HEK293 (cell line): ENCODE measurements around the gene BPI.

Source experiments
- CTCF ChIA-PET: fragments of 350-600 bp; formaldehyde crosslinking; extraction: SDS; loops from one replicate; lab custom pipeline; 2021; ENCODE audit warnings: antibody characterized with exemption; lab: Yijun Ruan, JAX
- POLR2A ChIA-PET: fragments of 300-600 bp; formaldehyde crosslinking; extraction: SDS; loops from one replicate; lab custom pipeline; 2020; ENCODE audit warnings: antibody characterized with exemption, inconsistent platforms; lab: Yijun Ruan, JAX
- H3K27ac ChIP-seq: fragments of 200-500 bp; sonication (Bioruptor generic); 2 replicates; pipeline ENCODE4 v1.5.1; 2014; ENCODE audit warnings: low read depth, low read length, control low read depth, inconsistent platforms; ENCODE audit errors: extremely low read depth
- H3K36me3 ChIP-seq, 2 experiments: fragments of 200-500 bp in 1 of 2; sonication (Bioruptor generic) in 1 of 2; 1 replicate in 1 of 2; 2 replicates in 1 of 2; pipeline ENCODE4 v1.5.1; 2014 to 2017; ENCODE audit warnings: inconsistent platforms in 2 of 2, low read length in 2 of 2; ENCODE audit not compliant: control insufficient read depth in 2 of 2, insufficient read depth in 1 of 2
- H3K4me1 ChIP-seq: fragments of 200-500 bp; sonication (Bioruptor generic); 2 replicates; pipeline ENCODE4 v1.5.1; 2014; ENCODE audit warnings: mild to moderate bottlenecking, low read length, inconsistent platforms; ENCODE audit not compliant: control insufficient read depth, insufficient read depth
- H3K4me3 ChIP-seq: 2 replicates; pipeline ENCODE4 v1.5.1; 2011; ENCODE audit warnings: low read depth, mild to moderate bottlenecking, control low read depth, low read length, moderate library complexity
- H3K9me3 ChIP-seq: fragments of 200-500 bp; sonication (Bioruptor generic); 2 replicates; pipeline ENCODE4 v1.5.1; 2014; ENCODE audit warnings: low read depth, low read length, inconsistent platforms; ENCODE audit not compliant: control insufficient read depth, insufficient read depth
- GFI1B ChIP-seq: fragments of 450-650 bp; formaldehyde crosslinking; IDR thresholded peaks from 2 replicates; pipeline ENCODE4 v1.5.1; 2016; ENCODE audit warnings: missing biosample characterization, missing genetic modification characterization
- IKZF3 ChIP-seq: fragments of 450-650 bp; IDR thresholded peaks from 2 replicates; pipeline ENCODE4 v1.5.0; 2018; ENCODE audit warnings: missing biosample characterization, mild to moderate bottlenecking, missing genetic modification characterization, moderate library complexity
- OSR2 ChIP-seq: fragments of 450-650 bp; formaldehyde crosslinking; IDR thresholded peaks from 2 replicates; pipeline ENCODE4 v1.5.1; 2016; ENCODE audit warnings: missing biosample characterization, missing genetic modification characterization
- REPIN1 ChIP-seq: fragments of 450-650 bp; formaldehyde crosslinking; IDR thresholded peaks from 2 replicates; pipeline ENCODE4 v1.5.1; 2017; ENCODE audit warnings: missing biosample characterization, missing genetic modification characterization, low read depth
- SCRT1 ChIP-seq: fragments of 450-650 bp; formaldehyde crosslinking; IDR thresholded peaks from 2 replicates; pipeline ENCODE4 v1.5.1; 2016; ENCODE audit warnings: missing biosample characterization, missing genetic modification characterization, borderline replicate concordance
- SETDB1 ChIP-seq: IDR thresholded peaks from one replicate; pipeline ENCODE4 v1.6.1; 2017; ENCODE audit warnings: mild to moderate bottlenecking, low read length, moderate library complexity, mixed read lengths; ENCODE audit not compliant: insufficient read length
- ZBTB21 ChIP-seq: fragments of 450-650 bp; formaldehyde crosslinking; IDR thresholded peaks from 2 replicates; pipeline ENCODE4 v1.5.1; 2017; ENCODE audit warnings: missing biosample characterization, missing genetic modification characterization
- ZNF10 ChIP-seq: fragments of 450-650 bp; formaldehyde crosslinking; IDR thresholded peaks from 2 replicates; pipeline ENCODE4 v1.5.1; 2017; ENCODE audit warnings: missing biosample characterization, missing genetic modification characterization
- ZNF121 ChIP-seq: fragments of 450-650 bp; formaldehyde crosslinking; IDR thresholded peaks from 2 replicates; pipeline ENCODE4 v1.5.1; 2016; ENCODE audit warnings: missing biosample characterization, missing genetic modification characterization
- ZNF140 ChIP-seq: fragments of 450-650 bp; formaldehyde crosslinking; IDR thresholded peaks from 2 replicates; pipeline ENCODE4 v1.5.1; 2016; ENCODE audit warnings: missing biosample characterization, missing genetic modification characterization
- ZNF174 ChIP-seq: fragments of 450-650 bp; formaldehyde crosslinking; IDR thresholded peaks from 2 replicates; pipeline ENCODE4 v1.5.0; 2017; ENCODE audit warnings: missing biosample characterization, mild to moderate bottlenecking, missing genetic modification characterization
- ZNF274 ChIP-seq, 2 experiments: fragments of 200-500 bp in 1 of 2; fragments of 450-650 bp in 1 of 2; sonication (Bioruptor generic) in 1 of 2; formaldehyde crosslinking in 1 of 2; IDR thresholded peaks; 2 replicates each; pipeline versions ENCODE4 v1.5.1 to v1.6.1; 2014 to 2016; ENCODE audit warnings: borderline replicate concordance in 1 of 2, inconsistent platforms in 1 of 2, low read length in 1 of 2, missing biosample characterization in 1 of 2, missing genetic modification characterization in 1 of 2
- ZNF302 ChIP-seq: fragments of 450-650 bp; formaldehyde crosslinking; IDR thresholded peaks from 2 replicates; pipeline ENCODE4 v1.5.1; 2016; ENCODE audit warnings: missing biosample characterization, missing genetic modification characterization, low read depth
- ZNF311 ChIP-seq: fragments of 450-650 bp; formaldehyde crosslinking; IDR thresholded peaks from 2 replicates; pipeline ENCODE4 v1.5.1; 2017; ENCODE audit warnings: missing biosample characterization, missing genetic modification characterization, borderline replicate concordance
- ZNF426 ChIP-seq: fragments of 450-650 bp; formaldehyde crosslinking; IDR thresholded peaks from 2 replicates; pipeline ENCODE4 v1.5.1; 2017; ENCODE audit warnings: missing biosample characterization, missing genetic modification characterization, mild to moderate bottlenecking, inconsistent platforms, moderate library complexity
- ZNF501 ChIP-seq: fragments of 450-650 bp; formaldehyde crosslinking; IDR thresholded peaks from 2 replicates; pipeline ENCODE4 v1.5.1; 2016; ENCODE audit warnings: missing biosample characterization, missing genetic modification characterization
- ZNF555 ChIP-seq: fragments of 450-650 bp; formaldehyde crosslinking; conservative IDR thresholded peaks from 2 replicates; pipeline ENCODE4 v1.5.1; 2017; ENCODE audit warnings: missing biosample characterization, mild to moderate bottlenecking, missing genetic modification characterization, inconsistent platforms
- ZNF561 ChIP-seq: fragments of 450-650 bp; IDR thresholded peaks from 2 replicates; pipeline ENCODE4 v1.5.1; 2018; ENCODE audit warnings: missing biosample characterization, missing genetic modification characterization, borderline replicate concordance
- ZNF701 ChIP-seq: fragments of 450-650 bp; formaldehyde crosslinking; IDR thresholded peaks from 2 replicates; pipeline ENCODE4 v1.5.1; 2016; ENCODE audit warnings: missing biosample characterization, missing genetic modification characterization
- ZNF707 ChIP-seq: fragments of 450-650 bp; formaldehyde crosslinking; IDR thresholded peaks from 2 replicates; pipeline ENCODE4 v1.5.1; 2016; ENCODE audit warnings: missing biosample characterization, missing genetic modification characterization
- ZNF76 ChIP-seq: fragments of 450-650 bp; formaldehyde crosslinking; IDR thresholded peaks from 2 replicates; pipeline ENCODE4; 2016; ENCODE audit warnings: low read depth, missing biosample characterization, missing genetic modification characterization, borderline replicate concordance
- ZSCAN4 ChIP-seq: fragments of 450-650 bp; formaldehyde crosslinking; IDR thresholded peaks from 2 replicates; pipeline ENCODE4 v1.5.1; 2017; ENCODE audit warnings: missing biosample characterization, missing genetic modification characterization
- TF ChIP-seq, protein P1 (sequence below): fragments of 450-650 bp; formaldehyde crosslinking; IDR thresholded peaks from 2 replicates; pipeline ENCODE4 v1.5.1; 2016; ENCODE audit warnings: missing biosample characterization, missing genetic modification characterization
- TF ChIP-seq, protein P2 (sequence below): fragments of 450-650 bp; formaldehyde crosslinking; IDR thresholded peaks from 2 replicates; pipeline ENCODE4 v1.5.1; 2016; ENCODE audit warnings: missing biosample characterization, missing genetic modification characterization

Gene BPI

GRCh38 chr20:38291966-38292365, 12.0 kb upstream of the BPI start:
- POLR2A ChIA-PET, result no interaction called here
- H3K4me3 ChIP-seq, result no peak overlapping the region
- TF ChIP-seq ZNF274 (IDR thresholded peaks at IDR 0.05; ENCODE audit: low read length) (no peak), ZNF274 (tag by site-specific recombination; IDR thresholded peaks at IDR 0.05; ENCODE audit: borderline replicate concordance) (no peak), ZNF701 (no peak), ZNF10 (tag by site-specific recombination) (no peak), ZNF302 (tag by site-specific recombination) (no peak), SETDB1 (no peak), ZBTB21 (tag by site-specific recombination) (no peak), ZNF707 (tag by site-specific recombination) (no peak), ZNF555 (no peak), ZSCAN4 (tag by site-specific recombination) (no peak), ZNF76 (tag by site-specific recombination) (no peak), OSR2 (tag by site-specific recombination) (no peak), REPIN1 (tag by site-specific recombination) (no peak), ZNF561 (tag by site-specific recombination) (no peak), ZNF121 (tag by site-specific recombination) (no peak), GFI1B (tag by site-specific recombination) (no peak), ZNF426 (no peak), ZNF174 (tag by site-specific recombination) (no peak), IKZF3 (no peak), SCRT1 (tag by site-specific recombination) (no peak)
- TF ChIP-seq, protein P1, sequence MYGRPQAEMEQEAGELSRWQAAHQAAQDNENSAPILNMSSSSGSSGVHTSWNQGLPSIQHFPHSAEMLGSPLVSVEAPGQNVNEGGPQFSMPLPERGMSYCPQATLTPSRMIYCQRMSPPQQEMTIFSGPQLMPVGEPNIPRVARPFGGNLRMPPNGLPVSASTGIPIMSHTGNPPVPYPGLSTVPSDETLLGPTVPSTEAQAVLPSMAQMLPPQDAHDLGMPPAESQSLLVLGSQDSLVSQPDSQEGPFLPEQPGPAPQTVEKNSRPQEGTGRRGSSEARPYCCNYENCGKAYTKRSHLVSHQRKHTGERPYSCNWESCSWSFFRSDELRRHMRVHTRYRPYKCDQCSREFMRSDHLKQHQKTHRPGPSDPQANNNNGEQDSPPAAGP (tag by site-specific recombination), result no peak
- TF ChIP-seq, all 188 proteins: peak for 0
- Histone ChIP-seq H3K4me1 (no peaks in the 10 kb centered on the region), H3K36me3 (no peaks in the 10 kb centered on the region), H3K27ac (no peak overlapping the region), H3K9me3 (no peaks in the 10 kb centered on the region)
- CTCF ChIA-PET, result interaction anchor here (0.7 to 1.3 kb wide), 4 partner anchors 10 to 262 kb away, joined by 3 to 5 read pairs (median 4); no protein-coding TSS in a partner anchor

- POLR2A ChIA-PET, result no interaction called here
- Histone ChIP-seq H3K36me3 (no peaks in the 10 kb centered on the region), H3K4me3 (no peak overlapping the region), H3K27ac (no peak overlapping the region), H3K9me3 (no peaks in the 10 kb centered on the region), H3K4me1 (no peaks in the 10 kb centered on the region)
- no peak for TF ChIP-seq ZNF501 (tag by site-specific recombination)
- TF ChIP-seq ZBTB21 (tag by site-specific recombination), result no peak
- no peak for TF ChIP-seq ZNF140 (tag by site-specific recombination)
- TF ChIP-seq, protein P2, sequence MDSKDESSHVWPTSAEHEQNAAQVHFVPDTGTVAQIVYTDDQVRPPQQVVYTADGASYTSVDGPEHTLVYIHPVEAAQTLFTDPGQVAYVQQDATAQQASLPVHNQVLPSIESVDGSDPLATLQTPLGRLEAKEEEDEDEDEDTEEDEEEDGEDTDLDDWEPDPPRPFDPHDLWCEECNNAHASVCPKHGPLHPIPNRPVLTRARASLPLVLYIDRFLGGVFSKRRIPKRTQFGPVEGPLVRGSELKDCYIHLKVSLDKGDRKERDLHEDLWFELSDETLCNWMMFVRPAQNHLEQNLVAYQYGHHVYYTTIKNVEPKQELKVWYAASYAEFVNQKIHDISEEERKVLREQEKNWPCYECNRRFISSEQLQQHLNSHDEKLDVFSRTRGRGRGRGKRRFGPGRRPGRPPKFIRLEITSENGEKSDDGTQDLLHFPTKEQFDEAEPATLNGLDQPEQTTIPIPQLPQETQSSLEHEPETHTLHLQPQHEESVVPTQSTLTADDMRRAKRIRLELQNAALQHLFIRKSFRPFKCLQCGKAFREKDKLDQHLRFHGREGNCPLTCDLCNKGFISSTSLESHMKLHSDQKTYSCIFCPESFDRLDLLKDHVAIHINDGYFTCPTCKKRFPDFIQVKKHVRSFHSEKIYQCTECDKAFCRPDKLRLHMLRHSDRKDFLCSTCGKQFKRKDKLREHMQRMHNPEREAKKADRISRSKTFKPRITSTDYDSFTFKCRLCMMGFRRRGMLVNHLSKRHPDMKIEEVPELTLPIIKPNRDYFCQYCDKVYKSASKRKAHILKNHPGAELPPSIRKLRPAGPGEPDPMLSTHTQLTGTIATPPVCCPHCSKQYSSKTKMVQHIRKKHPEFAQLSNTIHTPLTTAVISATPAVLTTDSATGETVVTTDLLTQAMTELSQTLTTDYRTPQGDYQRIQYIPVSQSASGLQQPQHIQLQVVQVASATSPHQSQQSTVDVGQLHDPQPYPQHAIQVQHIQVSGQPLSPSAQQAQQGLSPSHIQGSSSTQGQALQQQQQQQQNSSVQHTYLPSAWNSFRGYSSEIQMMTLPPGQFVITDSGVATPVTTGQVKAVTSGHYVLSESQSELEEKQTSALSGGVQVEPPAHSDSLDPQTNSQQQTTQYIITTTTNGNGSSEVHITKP (tag by site-specific recombination), result no peak
- no peak for TF ChIP-seq ZNF311 (tag by site-specific recombination)
- TF ChIP-seq SETDB1, result no peak
- CTCF ChIA-PET, result no interaction called here
Measured at GRCh38 chr20:38293491-38294065, 10.4 kb upstream of the BPI start.
